Thyroid gland (tissue), 4 donors: ENCODE measurements around the gene RNASEH2B.

ENCODE experiments used
- CTCF ChIP-seq, 6 experiments: fragments of 200-600 bp in 3 of 6; fragments of 450-650 bp in 3 of 6; sonication (generic) in 3 of 6; IDR thresholded peaks; one replicate each; pipeline ENCODE4 v1.5.1; 2016 to 2019; ENCODE audit warnings: antibody characterized with exemption in 6 of 6, mild to moderate bottlenecking in 2 of 6, inconsistent platforms in 1 of 6, moderate library complexity in 1 of 6
- POLR2A ChIP-seq, 2 donors: fragments of 450-650 bp; IDR thresholded peaks; one replicate each; pipeline ENCODE4 v1.6.1; 2017; ENCODE audit warnings: antibody characterized with exemption in 2 of 2, mild to moderate bottlenecking in 2 of 2, moderate library complexity in 1 of 2

DNA sequence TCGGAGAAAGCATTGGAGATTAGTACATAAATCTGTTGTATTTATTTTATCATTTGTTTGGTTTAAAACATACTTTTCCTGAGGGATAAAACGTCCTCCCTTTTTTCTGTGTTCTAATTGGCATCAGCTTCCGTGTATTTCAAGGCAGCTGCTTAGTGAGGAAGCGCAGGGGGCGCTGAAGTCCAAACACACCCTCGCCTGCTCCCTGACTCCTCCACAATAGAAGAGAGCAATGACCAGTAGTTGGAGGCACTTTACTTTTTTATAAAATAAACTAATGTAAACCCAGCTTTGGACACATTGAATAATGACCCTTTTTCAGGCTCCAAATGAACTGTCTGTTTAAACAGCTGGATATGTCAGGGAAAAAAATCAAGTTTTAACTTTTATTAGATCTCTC lies 79.9 kb downstream of the RNASEH2B start:
- no peak for TF ChIP-seq CTCF (IDR thresholded peaks at IDR 0.05)
- no peak for TF ChIP-seq POLR2A (IDR thresholded peaks at IDR 0.05)
